ENCODE measurements around the gene ARRB1. TPM values are rescaled to one million over a fixed set of nuclear protein-coding genes. Genes with fewer than 3 reads are reported as not detected.

ARRB1 gene
- total and polyA plus RNA-seq, 9 of the 15 experiments (the other 6 are each of a cell fraction or from before 2014, with no cell fraction given) = 6.6 to 45.4 (median 28.5) TPM

GRCh38 chr11:75351791-75352587 is 528 bp upstream of the ARRB1 start (continued):
- 0 out of 2 replicates have a peak, but pooled peaks have one; percentile 17 for TF ChIP-seq PKNOX1 (IDR thresholded peaks at IDR 0.05)
- TF ChIP-seq ATF1 (CRISPR knock-in tag; IDR thresholded peaks at IDR 0.05) = no peak
- peak; percentile 86 for TF ChIP-seq ATF1 (tag; IDR thresholded peaks at IDR 0.05)
- no peak for TF ChIP-seq PYGO2 (tag; IDR thresholded peaks at IDR 0.05)
- peak; percentile 72 for TF ChIP-seq HDAC2 (IDR thresholded peaks at IDR 0.05)
- TF ChIP-seq JUND (IDR thresholded peaks at IDR 0.05; ENCODE audit: borderline replicate concordance, low read depth, low read length) = peak; percentile 25; the same call in 1 of the 2 replicates
- TF ChIP-seq JUND (tag; IDR thresholded peaks at IDR 0.05; ENCODE audit: borderline replicate concordance, low read depth, low read length) = peak; percentile 10; the same call in 1 of the 3 replicates
- peak; percentile 77 for TF ChIP-seq RBFOX2 (IDR thresholded peaks at IDR 0.05; ENCODE audit: low read depth, low read length)
- peak; percentile 82 for TF ChIP-seq MAX (CRISPR knock-in tag; IDR thresholded peaks at IDR 0.05)
- TF ChIP-seq ZNF165 (CRISPR knock-in tag; IDR thresholded peaks at IDR 0.05; ENCODE audit: borderline replicate concordance) = no peak
- 0 out of 2 replicates have a peak, but pooled peaks have one; percentile 17 for TF ChIP-seq ATF4 (CRISPR knock-in tag; IDR thresholded peaks at IDR 0.05)
- 0 out of 2 replicates have a peak, but pooled peaks have one; percentile 29 for TF ChIP-seq KLF13 (tag; IDR thresholded peaks at IDR 0.05; ENCODE audit: borderline replicate concordance, low read depth)
- TF ChIP-seq PHF8 (IDR thresholded peaks at IDR 0.05; ENCODE audit: borderline replicate concordance, low read length) = peak; percentile 83; the same call in 1 of the 2 replicates
- TF ChIP-seq ZNF740 (CRISPR knock-in tag; IDR thresholded peaks at IDR 0.05) = peak; percentile 18; the same call in 1 of the 2 replicates
- no peak for TF ChIP-seq ZNF740 (tag; IDR thresholded peaks at IDR 0.05)
- no peak for TF ChIP-seq ZNF121 (CRISPR knock-in tag; conservative IDR thresholded peaks at IDR 0.05)
- peak; percentile 82; the same call in 1 of the 2 replicates for TF ChIP-seq OTX1 (CRISPR knock-in tag; IDR thresholded peaks at IDR 0.05)
- TF ChIP-seq CUX1 (CRISPR knock-in tag; IDR thresholded peaks at IDR 0.05) = no peak
